Neuronal stem cell (in vitro differentiated cells): ENCODE measurements around the gene RAP1GAP2.
"Not testable (repeated sequence)": the region's sequence is repeated elsewhere in the genome, so short reads cannot be mapped to it uniquely, and the experiment has no call there.

Experiments used
- DNase-seq: peaks from one replicate; pipeline ENCODE4 v3.0.0-alpha.2; 2013; ENCODE audit warnings: low spot score
- H2AFZ ChIP-seq: one replicate; pipeline ENCODE4 v1.6.1; 2013; ENCODE audit warnings: mild to moderate bottlenecking, low read length, inconsistent platforms
- H2AK5ac ChIP-seq: 2 replicates; pipeline ENCODE4 v1.6.1; 2013; ENCODE audit warnings: low read depth, mild to moderate bottlenecking, inconsistent platforms, low read length, moderate library complexity, mixed read lengths
- H2BK120ac ChIP-seq: 2 replicates; pipeline ENCODE4 v1.6.1; 2013; ENCODE audit warnings: low read depth, mild to moderate bottlenecking, inconsistent platforms, low read length, moderate library complexity, mixed read lengths
- H2BK12ac ChIP-seq: one replicate; pipeline ENCODE4 v1.6.1; 2013; ENCODE audit warnings: low read length, inconsistent platforms
- H2BK15ac ChIP-seq: 2 replicates; pipeline ENCODE4 v1.6.1; 2013; ENCODE audit warnings: mild to moderate bottlenecking, low read length, inconsistent platforms, mixed read lengths
- H2BK5ac ChIP-seq: one replicate; pipeline ENCODE4 v1.6.1; 2013; ENCODE audit warnings: inconsistent platforms, mild to moderate bottlenecking, low read length, moderate library complexity
- H3K14ac ChIP-seq: one replicate; pipeline ENCODE4 v1.6.1; 2013; ENCODE audit warnings: low read length, inconsistent platforms
- H3K18ac ChIP-seq: 2 replicates; pipeline ENCODE4 v1.6.1; 2013; ENCODE audit warnings: low read length, inconsistent platforms
- H3K23ac ChIP-seq: 2 replicates; pipeline ENCODE4 v1.6.1; 2013; ENCODE audit warnings: low read depth, mild to moderate bottlenecking, mixed read lengths, low read length, inconsistent platforms; ENCODE audit not compliant: poor library complexity
- H3K27ac ChIP-seq: replicated peaks from 3 replicates; pipeline ENCODE4 v1.5.1; 2013; ENCODE audit warnings: low read length, inconsistent platforms
- H3K27me3 ChIP-seq, 3 experiments: 2 replicates each; pipeline ENCODE4 v1.6.1; 2013; ENCODE audit warnings: low read length in 3 of 3, mild to moderate bottlenecking in 2 of 3, inconsistent platforms in 1 of 3, low read depth in 1 of 3, mixed read lengths in 1 of 3, moderate library complexity in 1 of 3; ENCODE audit not compliant: control insufficient read depth in 3 of 3, insufficient read depth in 3 of 3
- H3K36me3 ChIP-seq, 2 donors: replicated peaks in 1 of 2; 2 replicates each; pipeline ENCODE4 v1.6.1; 2013; ENCODE audit warnings: low read length in 2 of 2; ENCODE audit not compliant: control insufficient read depth in 2 of 2, insufficient read depth in 2 of 2
- H3K4ac ChIP-seq: 2 replicates; pipeline ENCODE4 v1.6.1; 2013; ENCODE audit warnings: inconsistent platforms, mild to moderate bottlenecking, low read length, moderate library complexity
- H3K4me1 ChIP-seq, 2 donors: 1 replicate in 1 of 2; 2 replicates in 1 of 2; pipeline ENCODE4 v1.6.1; 2013; ENCODE audit warnings: low read length in 2 of 2, low read depth in 1 of 2; ENCODE audit not compliant: control insufficient read depth in 2 of 2, insufficient read depth in 1 of 2
- H3K4me2 ChIP-seq: one replicate; pipeline ENCODE4 v1.6.1; 2013; ENCODE audit warnings: mild to moderate bottlenecking, low read length, inconsistent platforms; ENCODE audit not compliant: insufficient read depth, poor library complexity, severe bottlenecking
- H3K4me3 ChIP-seq, 2 donors: 2 replicates each; pipeline ENCODE4 v1.5.1; 2013; ENCODE audit warnings: low read length in 2 of 2, mild to moderate bottlenecking in 2 of 2, inconsistent platforms in 1 of 2, moderate library complexity in 1 of 2
- H3K79me1 ChIP-seq: one replicate; pipeline ENCODE4 v1.6.1; 2013; ENCODE audit warnings: low read depth, mild to moderate bottlenecking, inconsistent platforms, low read length, moderate library complexity
- H3K9ac ChIP-seq: one replicate; pipeline ENCODE4 v1.6.1; 2013; ENCODE audit warnings: mild to moderate bottlenecking, low read depth, low read length, inconsistent platforms; ENCODE audit not compliant: poor library complexity
- H3K9me3 ChIP-seq, 2 donors: replicated peaks in 1 of 2; 2 replicates each; pipeline versions ENCODE3 to v1.6.1; 2013; ENCODE audit warnings: low read length in 2 of 2, mild to moderate bottlenecking in 2 of 2, inconsistent platforms in 1 of 2, low read depth in 1 of 2, mixed read lengths in 1 of 2, moderate library complexity in 1 of 2; ENCODE audit not compliant: control insufficient read depth in 2 of 2, insufficient read depth in 1 of 2
- H4K8ac ChIP-seq: one replicate; pipeline ENCODE4 v1.6.1; 2013; ENCODE audit warnings: low read depth, mild to moderate bottlenecking, inconsistent platforms, low read length, moderate library complexity
- H4K91ac ChIP-seq: one replicate; pipeline ENCODE4 v1.6.1; 2013; ENCODE audit warnings: low read length, low read depth, mild to moderate bottlenecking, inconsistent platforms; ENCODE audit not compliant: poor library complexity
- WGBS, 2 donors: extraction: QIAGEN DNeasy Blood & Tissue Kit; methylation state at CpG; one replicate each; pipeline ENCODE4 v1.1.7; 2013; ENCODE audit warnings: missing lambda C conversion rate in 2 of 2, mixed read lengths in 1 of 2; ENCODE audit not compliant: insufficient read length in 2 of 2, insufficient replicate concordance in 1 of 2; ENCODE audit errors: extremely low coverage in 2 of 2; 5-methylcytosine and 5-hydroxymethylcytosine counted together

Gene RAP1GAP2

GRCh38 chr17:2989396-2989795 is 193.2 kb downstream of the RAP1GAP2 start:
- no CpG with 5 or more reads among the region's 11 CpGs for WGBS, 2 donors
- not testable (repeated sequence) for H3K4me3 ChIP-seq, H3K14ac ChIP-seq, H3K4me2 ChIP-seq, H2BK12ac ChIP-seq, H2BK15ac ChIP-seq, H2AFZ ChIP-seq, H3K9me3 ChIP-seq, H2AK5ac ChIP-seq, H2BK5ac ChIP-seq, H3K79me1 ChIP-seq, H3K23ac ChIP-seq, H3K27me3 ChIP-seq, H3K36me3 ChIP-seq, H3K9ac ChIP-seq, H3K18ac ChIP-seq, H3K27ac ChIP-seq, H4K91ac ChIP-seq, H3K4me1 ChIP-seq, H4K8ac ChIP-seq, DNase-seq, H3K4ac ChIP-seq, H2BK120ac ChIP-seq

GRCh38 chr17:2989855-2990254 is 193.6 kb downstream of the RAP1GAP2 start:
- Histone ChIP-seq H3K18ac (no peak overlapping the region), H3K23ac (no peak overlapping the region), H3K36me3 (no peaks in the 10 kb centered on the region), H2BK5ac (no peak overlapping the region), H2BK120ac (no peak overlapping the region), H3K9ac (no peak overlapping the region), H2BK12ac (no peak overlapping the region), H3K4ac (no peak overlapping the region), H4K91ac (no peak overlapping the region), H4K8ac (no peak overlapping the region), H3K4me2 (no peak overlapping the region), H2AFZ (no peak overlapping the region), H3K79me1 (no peaks in the 10 kb centered on the region), H3K4me3 (no peak overlapping the region), H3K27ac (no peak overlapping the region), H3K27me3 (no peaks in the 10 kb centered on the region), H3K9me3 (no peaks in the 10 kb centered on the region), H2AK5ac (no peak overlapping the region), H3K4me1 (no peaks in the 10 kb centered on the region), H3K14ac (no peak overlapping the region), H2BK15ac (no peak overlapping the region)
- WGBS, 2 donors: no CpG with 5 or more reads among the region's 3 CpGs
- no peak for DNase-seq

GRCh38 chr17:2990396-2990795 is 194.2 kb downstream of the RAP1GAP2 start:
- no peak overlapping the region for H2AK5ac ChIP-seq
- no peak overlapping the region for H3K14ac ChIP-seq
- no peaks in the 10 kb centered on the region for H3K36me3 ChIP-seq
- H3K4me2 ChIP-seq: no peak overlapping the region
- H3K4me3 ChIP-seq: no peak overlapping the region
- no peak overlapping the region for H3K9ac ChIP-seq
- peaks cover 0 to 4% of the 10 kb centered on the region in 2 donors for H3K4me1 ChIP-seq
- H2BK120ac ChIP-seq: no peak overlapping the region
- H3K79me1 ChIP-seq: no peaks in the 10 kb centered on the region
- no peak overlapping the region for H2BK12ac ChIP-seq
- DNase-seq: no peak
- no peaks in the 10 kb centered on the region for H3K9me3 ChIP-seq
- no peak overlapping the region for H2AFZ ChIP-seq
- no peaks in the 10 kb centered on the region for H3K27me3 ChIP-seq
- no peak overlapping the region for H2BK5ac ChIP-seq
- WGBS, 2 donors: no CpG with 5 or more reads among the region's 9 CpGs
- no peak overlapping the region for H3K18ac ChIP-seq
- no peak overlapping the region for H3K4ac ChIP-seq
- no peak overlapping the region for H4K8ac ChIP-seq
- no peak overlapping the region for H2BK15ac ChIP-seq
- no peak overlapping the region for H3K27ac ChIP-seq
- no peak overlapping the region for H4K91ac ChIP-seq
- no peak overlapping the region for H3K23ac ChIP-seq

- H3K4me3 ChIP-seq, H3K4ac ChIP-seq, H3K9me3 ChIP-seq, H4K91ac ChIP-seq, H2AK5ac ChIP-seq, H2BK120ac ChIP-seq, H3K9ac ChIP-seq, H3K79me1 ChIP-seq, H3K14ac ChIP-seq, H4K8ac ChIP-seq, H3K18ac ChIP-seq, H2BK15ac ChIP-seq, H3K36me3 ChIP-seq, H3K23ac ChIP-seq, DNase-seq, H2BK5ac ChIP-seq, H3K27me3 ChIP-seq, H2AFZ ChIP-seq, H3K27ac ChIP-seq, H2BK12ac ChIP-seq, H3K4me2 ChIP-seq: not testable (repeated sequence)
- no CpG with 5 or more reads among the region's 21 CpGs for WGBS, 2 donors
- H3K4me1 ChIP-seq: peaks cover 0 to 11% of the 10 kb centered on the region in 2 donors
These were observed 195.3 kb downstream of the RAP1GAP2 start for GRCh38 chr17:2991396-2992180.
